ENCODE data around the gene CACNA1I. TPM values are rescaled to one million over a fixed set of nuclear protein-coding genes. Genes with fewer than 3 reads are reported as not detected.

CACNA1I gene
- total and polyA plus RNA-seq, 7 donors: 0.01 to 0.14 (median 0.04) TPM; not detected in 2

DNA sequence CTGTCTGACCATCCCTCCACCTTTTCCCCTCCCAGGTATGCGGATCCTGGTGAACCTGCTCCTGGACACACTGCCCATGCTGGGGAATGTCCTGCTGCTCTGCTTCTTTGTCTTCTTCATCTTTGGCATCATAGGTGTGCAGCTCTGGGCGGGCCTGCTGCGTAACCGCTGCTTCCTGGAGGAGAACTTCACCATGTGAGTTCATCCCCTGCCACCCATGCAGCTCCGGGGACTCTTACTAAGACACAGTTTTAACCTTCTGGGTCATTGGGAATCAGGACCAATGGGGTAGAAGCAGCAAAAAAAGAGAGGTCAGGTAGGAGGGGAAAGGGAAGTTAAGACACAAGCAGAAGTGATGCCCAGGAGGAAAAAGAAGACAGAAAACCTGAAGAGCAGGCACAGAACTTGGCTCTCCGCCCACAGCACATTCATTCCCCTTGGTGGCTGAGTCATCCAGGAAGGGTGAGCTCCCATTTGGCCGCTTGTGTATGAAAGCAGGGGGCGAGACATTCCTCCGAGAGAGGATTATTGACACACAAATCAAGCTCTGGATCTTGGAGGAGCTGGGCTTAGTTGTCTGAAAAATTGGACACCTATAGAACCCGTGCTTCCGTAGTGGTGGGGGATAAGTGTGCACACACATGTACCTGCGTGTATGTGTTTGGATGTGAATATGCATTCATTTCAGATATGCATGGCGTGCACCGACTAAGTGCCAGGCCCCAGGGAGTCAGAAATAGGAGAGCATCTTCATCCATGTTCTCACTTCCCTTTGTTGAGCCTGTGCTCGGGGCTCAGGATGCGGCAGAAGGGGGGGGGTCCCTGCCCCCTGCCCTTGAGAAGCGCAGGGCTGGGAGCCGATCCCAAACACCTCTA, 64.2 kb downstream of the CACNA1I start:
- ATAC-seq (no peak), DNase-seq (no peak)
- H3K9me3 ChIP-seq: peaks cover 3% of the 10 kb centered on the region

DNA sequence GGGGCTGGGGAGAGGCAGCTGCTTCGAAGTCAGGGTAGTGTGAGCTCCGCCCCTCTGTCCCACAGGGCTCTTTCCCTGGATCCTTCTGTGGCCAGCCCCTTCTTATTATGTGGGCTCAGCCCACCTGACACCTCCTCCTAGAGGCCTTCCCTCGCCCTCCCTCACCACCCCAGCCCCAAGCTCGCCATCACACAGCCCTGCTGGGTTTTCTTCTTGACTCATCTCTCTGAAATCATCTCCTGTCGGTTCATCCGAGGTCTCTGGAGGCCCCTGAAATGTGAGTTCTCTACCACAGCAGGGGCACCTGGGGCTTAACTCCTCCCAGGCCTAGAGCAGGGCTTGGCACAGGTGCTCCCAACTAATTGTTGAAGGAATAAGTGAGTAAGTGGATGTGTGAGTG, 65.2 kb downstream of the CACNA1I start:
- WGBS, 3 donors: 72 to 78% (median 75%) methylated on average over 6 of the region's 6 CpGs
- intact Hi-C loops (cut with DNase I): no loop called here
- H3K9me3 ChIP-seq: peaks cover 4% of the 10 kb centered on the region
- peaks cover 0 to 3% (median 0%) of the 10 kb centered on the region in 3 donors for H3K27me3 ChIP-seq (ENCODE audit: insufficient read depth in 3 of 3, low read length in 2 of 3)
- H3K36me3 ChIP-seq (ENCODE audit: insufficient read depth in 1 of 2, low read depth in 1 of 2): no peaks in the 10 kb centered on the region
- DNase-seq (no peak), ATAC-seq (no peak)
- no peaks in the 10 kb centered on the region for H3K4me1 ChIP-seq
- H3K4me3 ChIP-seq: no peak overlapping the region
- no peak overlapping the region for H3K27ac ChIP-seq
- TF ChIP-seq, protein P1, sequence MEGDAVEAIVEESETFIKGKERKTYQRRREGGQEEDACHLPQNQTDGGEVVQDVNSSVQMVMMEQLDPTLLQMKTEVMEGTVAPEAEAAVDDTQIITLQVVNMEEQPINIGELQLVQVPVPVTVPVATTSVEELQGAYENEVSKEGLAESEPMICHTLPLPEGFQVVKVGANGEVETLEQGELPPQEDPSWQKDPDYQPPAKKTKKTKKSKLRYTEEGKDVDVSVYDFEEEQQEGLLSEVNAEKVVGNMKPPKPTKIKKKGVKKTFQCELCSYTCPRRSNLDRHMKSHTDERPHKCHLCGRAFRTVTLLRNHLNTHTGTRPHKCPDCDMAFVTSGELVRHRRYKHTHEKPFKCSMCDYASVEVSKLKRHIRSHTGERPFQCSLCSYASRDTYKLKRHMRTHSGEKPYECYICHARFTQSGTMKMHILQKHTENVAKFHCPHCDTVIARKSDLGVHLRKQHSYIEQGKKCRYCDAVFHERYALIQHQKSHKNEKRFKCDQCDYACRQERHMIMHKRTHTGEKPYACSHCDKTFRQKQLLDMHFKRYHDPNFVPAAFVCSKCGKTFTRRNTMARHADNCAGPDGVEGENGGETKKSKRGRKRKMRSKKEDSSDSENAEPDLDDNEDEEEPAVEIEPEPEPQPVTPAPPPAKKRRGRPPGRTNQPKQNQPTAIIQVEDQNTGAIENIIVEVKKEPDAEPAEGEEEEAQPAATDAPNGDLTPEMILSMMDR (IDR thresholded peaks at IDR 0.05): no peak

More for the DNA sequence above, 64.2 kb downstream of the CACNA1I start:
- H3K4me3 ChIP-seq: no peak overlapping the region
- 75 to 79% (median 78%) methylated on average over 18 of the region's 18 CpGs for whole genome bisulfite sequencing, 3 donors
- peaks cover 0 to 5% (median under 1%) of the 10 kb centered on the region in 3 donors for H3K27me3 ChIP-seq (ENCODE audit: insufficient read depth in 3 of 3, low read length in 2 of 3)
- TF ChIP-seq, protein P1 (IDR thresholded peaks at IDR 0.05): no peak
- H3K27ac ChIP-seq: no peak overlapping the region
- intact Hi-C loops (cut with DNase I): no loop called here
- H3K36me3 ChIP-seq (ENCODE audit: insufficient read depth in 1 of 2, low read depth in 1 of 2): no peaks in the 10 kb centered on the region
- H3K4me1 ChIP-seq: no peaks in the 10 kb centered on the region

DNA sequence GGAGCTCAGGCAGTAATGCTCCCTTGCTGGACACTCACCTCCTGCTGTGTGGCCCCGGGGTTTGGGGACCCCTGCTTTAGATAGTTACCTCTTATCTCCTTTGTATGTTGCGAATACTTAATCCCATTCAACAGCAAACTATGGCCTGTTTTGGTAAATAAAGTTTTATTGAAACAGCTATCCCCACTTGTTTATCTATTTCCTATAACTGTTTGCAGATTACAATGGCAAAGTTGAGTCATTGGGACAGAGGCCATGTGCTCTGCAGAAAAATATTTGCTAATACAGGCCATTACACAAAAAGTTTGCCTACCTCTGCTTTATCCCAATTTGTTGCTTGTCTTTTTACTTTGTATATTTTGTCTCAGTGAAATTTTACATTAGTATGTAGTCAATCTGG, 68.4 kb downstream of the CACNA1I start:
- Histone ChIP-seq H3K27me3 (ENCODE audit: insufficient read depth in 3 of 3, low read length in 2 of 3) (peaks cover 0 to 3% (median 0%) of the 10 kb centered on the region in 3 donors), H3K4me1 (no peaks in the 10 kb centered on the region), H3K4me3 (no peak overlapping the region), H3K9me3 (peaks cover 4% of the 10 kb centered on the region), H3K36me3 (ENCODE audit: insufficient read depth in 1 of 2, low read depth in 1 of 2) (no peaks in the 10 kb centered on the region), H3K27ac (no peak overlapping the region)
- ATAC-seq (no peak), DNase-seq (no peak)
- WGBS, 3 donors: 81 to 90% (median 87%) methylated on average over 2 of the region's 2 CpGs
- TF ChIP-seq, protein P1 (IDR thresholded peaks at IDR 0.05): no peak
- intact Hi-C loops (cut with DNase I): no loop called here

DNA sequence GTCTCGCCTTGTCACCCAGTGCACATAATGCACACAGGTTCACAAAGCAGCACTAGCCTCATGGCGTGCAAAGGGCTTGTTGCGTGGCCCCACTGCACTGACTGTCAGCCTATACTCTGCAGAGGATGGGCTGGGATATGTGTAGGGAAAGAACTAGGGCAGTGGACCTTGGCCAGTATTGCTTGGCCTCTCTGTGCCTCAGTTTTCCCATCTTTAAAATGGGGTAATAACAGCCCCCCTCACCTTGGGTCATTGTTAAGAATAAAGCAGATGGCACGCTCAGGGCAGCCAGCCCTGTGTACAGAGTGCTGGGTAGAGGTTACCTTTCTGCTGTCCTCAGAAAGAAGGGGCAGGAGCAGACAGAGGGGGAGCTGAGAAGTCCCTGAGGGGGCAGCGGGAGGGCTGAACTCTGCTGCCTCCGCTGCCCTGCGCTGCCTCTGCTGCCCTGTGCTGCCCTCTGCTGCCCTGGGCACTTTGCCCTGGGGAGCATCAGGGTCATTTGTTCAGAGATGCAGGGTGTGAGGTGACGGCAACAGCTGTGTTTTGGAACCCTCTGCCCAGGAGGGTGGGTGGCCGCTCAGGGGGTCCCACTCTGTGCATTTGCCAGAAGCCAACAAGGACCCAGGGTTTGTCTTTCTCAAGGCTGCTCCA, 71.2 kb downstream of the CACNA1I start:
- Histone ChIP-seq H3K4me1 (no peaks in the 10 kb centered on the region), H3K4me3 (no peak overlapping the region), H3K27ac (no peak overlapping the region), H3K27me3 (ENCODE audit: insufficient read depth in 3 of 3, low read length in 2 of 3) (peaks cover 0 to 3% (median 0%) of the 10 kb centered on the region in 3 donors), H3K36me3 (ENCODE audit: insufficient read depth in 1 of 2, low read depth in 1 of 2) (no peaks in the 10 kb centered on the region), H3K9me3 (peaks cover 4% of the 10 kb centered on the region)
- DNase-seq (no peak), ATAC-seq (no peak)
- WGBS, 3 donors: 76 to 79% (median 79%) methylated on average over 9 of the region's 9 CpGs
- TF ChIP-seq, protein P1 (IDR thresholded peaks at IDR 0.05): no peak
- intact Hi-C loops (cut with DNase I): no loop called here

All from psoas muscle (tissue), 8 donors.